Ramos (cell line): ENCODE measurements around the gene SLC16A9.

Source experiments
- in situ Hi-C: fragments of 300-500 bp; cut with MboI; formaldehyde crosslinking; loops from one replicate; pipeline ENCODE4 v1.14.3; 2022; ENCODE audit warnings: low sequenced_read_pairs; ENCODE audit not compliant: unreplicated experiment

The SLC16A9 gene

DNA sequence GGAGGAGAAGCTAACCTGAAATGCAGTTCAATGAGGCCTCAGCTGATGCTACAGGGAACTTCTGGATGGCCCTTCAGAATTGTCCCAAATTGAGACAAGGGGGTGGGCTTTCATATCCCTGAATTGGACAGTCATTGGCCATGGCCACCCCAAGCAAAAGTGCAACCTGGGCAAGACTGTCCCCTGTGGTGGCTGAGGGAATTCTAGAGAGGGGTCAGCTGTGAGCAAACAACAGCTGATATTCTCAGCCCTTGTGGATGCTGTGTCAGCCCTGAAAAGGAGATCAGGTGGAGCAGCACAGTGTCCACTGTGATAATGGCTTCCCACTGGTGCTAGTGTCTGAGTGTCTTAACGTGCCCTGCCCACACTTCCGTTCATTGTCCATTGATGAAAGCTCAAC lies 76.6 kb downstream of the SLC16A9 start:
- in situ Hi-C loops: loop anchor here (25.0 kb wide), 2 partner anchors 579 to 804 kb away; no protein-coding TSS in a partner anchor

DNA sequence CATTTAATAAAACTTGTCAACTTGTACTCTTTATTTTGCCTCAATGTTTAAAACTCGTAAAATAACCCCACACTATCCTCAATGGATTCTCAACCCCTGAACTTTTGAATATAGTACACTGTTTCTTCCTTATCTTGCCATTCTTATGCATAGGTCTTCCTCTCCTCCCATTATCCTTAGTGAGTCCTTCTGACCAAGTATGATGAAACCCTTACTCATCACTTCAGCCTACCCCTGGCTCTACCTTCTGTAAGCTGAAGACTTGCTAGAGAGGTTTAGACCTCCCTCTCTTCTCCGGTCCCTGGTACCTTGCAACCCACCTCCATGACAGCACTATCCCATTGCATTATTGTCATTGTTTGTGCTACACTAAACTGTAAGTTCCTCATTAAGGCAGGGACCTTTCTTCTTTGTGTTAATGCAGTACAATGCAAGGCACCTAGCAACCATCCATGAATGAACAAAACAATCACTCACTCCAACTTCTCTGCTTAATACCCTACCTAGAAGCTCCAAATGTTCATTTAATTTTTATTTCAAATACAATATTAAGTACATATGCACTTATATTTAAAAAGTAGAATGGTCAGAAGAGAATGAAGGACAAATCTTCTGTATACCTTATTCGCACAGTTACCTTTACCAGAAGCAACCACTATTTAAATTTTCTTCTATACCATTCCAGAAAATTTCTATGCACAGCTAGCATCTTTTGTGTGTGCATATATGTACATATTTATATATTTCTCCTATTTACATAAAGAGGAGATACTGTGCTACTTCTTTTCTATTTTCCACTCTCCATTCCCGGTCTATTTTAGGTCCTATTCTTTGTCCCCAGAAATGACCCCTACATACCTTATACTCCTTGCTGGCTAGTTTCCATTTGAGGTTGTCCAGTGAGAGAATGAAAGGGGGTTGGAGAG lies 77.5 kb downstream of the SLC16A9 start:
- in situ Hi-C loops: loop anchor here (25.0 kb wide), 2 partner anchors 580 to 805 kb away; no protein-coding TSS in a partner anchor

DNA sequence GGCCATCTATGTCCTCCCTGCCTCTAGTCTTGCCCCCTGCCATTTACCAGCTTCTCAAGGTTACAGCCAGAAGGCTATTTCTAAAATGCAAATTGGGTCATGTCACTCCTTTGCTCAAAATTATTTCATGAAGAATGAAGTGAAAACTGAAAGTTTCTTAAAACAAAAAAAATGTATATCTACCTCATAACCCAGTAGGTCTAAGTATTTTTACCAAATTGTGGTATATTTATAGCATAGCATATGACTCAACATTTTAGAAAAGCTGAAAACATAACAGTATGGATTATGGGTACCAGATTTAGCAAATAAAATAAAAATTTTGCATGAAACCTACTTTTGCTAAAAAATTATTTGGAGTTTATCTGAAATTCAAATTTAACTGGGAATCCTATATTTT lies 78.4 kb downstream of the SLC16A9 start:
- in situ Hi-C loops: loop anchor here (25.0 kb wide), 2 partner anchors 581 to 806 kb away; no protein-coding TSS in a partner anchor

DNA sequence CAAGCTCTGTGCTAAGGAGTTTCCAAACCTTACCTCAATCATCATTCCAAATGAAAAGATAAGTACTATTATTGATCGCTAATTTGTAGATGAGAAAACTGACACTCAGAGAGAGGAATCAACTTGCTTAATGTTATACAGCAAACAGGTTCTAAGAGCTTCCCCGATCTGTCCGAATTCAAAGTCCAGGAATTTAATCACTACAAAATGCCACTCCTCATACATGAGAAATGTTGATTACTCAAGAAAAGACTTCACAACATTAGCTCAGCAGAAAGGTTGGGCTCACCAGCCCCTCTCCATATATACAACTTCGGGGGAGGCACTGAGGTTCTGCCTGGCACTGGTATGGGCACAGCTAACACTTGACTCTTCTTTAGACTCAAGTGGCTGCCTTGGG lies 80.7 kb downstream of the SLC16A9 start:
- in situ Hi-C loops: loop anchor here (5.0 to 25.0 kb wide), 5 partner anchors 286 to 808 kb away; no protein-coding TSS in a partner anchor

DNA sequence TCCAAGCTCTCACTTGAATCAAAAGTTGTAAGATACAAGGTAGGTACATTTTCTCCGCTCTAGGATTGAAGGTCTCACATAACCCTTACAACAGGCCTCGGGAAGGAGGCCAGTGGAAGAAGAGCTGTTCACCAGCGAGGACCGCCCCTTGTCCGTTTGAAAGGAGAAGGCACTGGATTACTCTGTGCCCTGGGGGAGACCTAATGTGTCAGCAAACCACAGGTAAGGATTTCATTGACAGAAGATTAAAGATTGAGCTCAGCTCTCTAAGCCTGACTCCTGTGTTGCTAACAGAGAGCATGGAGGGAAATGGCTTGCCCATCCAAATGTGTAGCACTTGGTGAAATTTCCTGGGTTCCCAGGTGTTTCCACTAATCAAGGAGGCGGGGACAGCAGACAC lies 81.2 kb downstream of the SLC16A9 start:
- in situ Hi-C loops: loop anchor here (5.0 to 25.0 kb wide), 5 partner anchors 286 to 809 kb away; no protein-coding TSS in a partner anchor

DNA sequence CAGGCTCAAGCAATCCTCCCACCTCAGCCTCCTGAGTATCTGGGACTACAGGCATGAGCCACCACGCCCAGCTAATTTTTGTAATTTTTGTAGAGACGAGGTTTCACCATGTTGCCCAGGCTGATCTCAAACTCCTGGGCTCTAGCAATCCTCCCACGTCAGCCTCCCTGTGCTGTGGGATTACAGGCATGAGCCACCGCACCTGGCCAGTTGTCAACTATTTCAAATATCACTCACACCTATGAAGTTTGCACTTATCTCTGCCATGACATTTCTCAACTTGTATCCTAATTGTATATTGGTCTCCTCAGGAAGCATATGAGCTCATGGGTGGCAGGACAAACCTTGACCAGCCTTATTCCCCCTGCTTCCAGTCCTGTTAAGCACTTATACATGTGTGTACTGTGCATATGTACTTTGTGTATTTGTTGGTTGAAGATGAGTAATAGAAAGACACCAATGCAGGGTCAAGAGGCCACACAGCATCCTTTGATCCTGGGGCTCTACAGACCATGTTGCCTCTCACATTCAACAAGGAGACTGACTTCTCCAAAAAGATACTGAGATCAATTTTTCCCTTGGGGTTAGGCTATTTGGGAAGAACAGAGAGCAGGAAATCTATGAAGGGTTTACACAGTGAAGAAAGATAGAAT lies 82.2 kb downstream of the SLC16A9 start:
- in situ Hi-C loops: loop anchor here (5.0 to 25.0 kb wide), 5 partner anchors 287 to 810 kb away; no protein-coding TSS in a partner anchor

DNA sequence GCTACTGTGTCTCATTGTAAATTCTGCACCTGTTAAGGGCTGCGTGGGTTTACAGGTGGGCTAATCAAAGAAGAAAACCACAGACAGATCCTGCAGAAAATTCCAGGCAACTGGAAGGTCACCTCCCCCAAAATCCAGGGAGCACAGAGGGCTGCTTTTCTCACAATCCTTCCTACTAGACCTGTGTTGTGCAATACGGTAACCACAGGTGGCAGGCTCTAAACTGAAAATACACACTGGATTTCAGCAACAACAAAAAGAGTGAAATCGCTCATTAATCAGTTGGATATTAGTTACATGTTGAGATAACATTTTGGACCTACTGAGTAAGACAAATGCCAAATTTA lies 83.2 kb downstream of the SLC16A9 start:
- in situ Hi-C loops: loop anchor here (5.0 to 25.0 kb wide), 5 partner anchors 288 to 811 kb away; no protein-coding TSS in a partner anchor

DNA sequence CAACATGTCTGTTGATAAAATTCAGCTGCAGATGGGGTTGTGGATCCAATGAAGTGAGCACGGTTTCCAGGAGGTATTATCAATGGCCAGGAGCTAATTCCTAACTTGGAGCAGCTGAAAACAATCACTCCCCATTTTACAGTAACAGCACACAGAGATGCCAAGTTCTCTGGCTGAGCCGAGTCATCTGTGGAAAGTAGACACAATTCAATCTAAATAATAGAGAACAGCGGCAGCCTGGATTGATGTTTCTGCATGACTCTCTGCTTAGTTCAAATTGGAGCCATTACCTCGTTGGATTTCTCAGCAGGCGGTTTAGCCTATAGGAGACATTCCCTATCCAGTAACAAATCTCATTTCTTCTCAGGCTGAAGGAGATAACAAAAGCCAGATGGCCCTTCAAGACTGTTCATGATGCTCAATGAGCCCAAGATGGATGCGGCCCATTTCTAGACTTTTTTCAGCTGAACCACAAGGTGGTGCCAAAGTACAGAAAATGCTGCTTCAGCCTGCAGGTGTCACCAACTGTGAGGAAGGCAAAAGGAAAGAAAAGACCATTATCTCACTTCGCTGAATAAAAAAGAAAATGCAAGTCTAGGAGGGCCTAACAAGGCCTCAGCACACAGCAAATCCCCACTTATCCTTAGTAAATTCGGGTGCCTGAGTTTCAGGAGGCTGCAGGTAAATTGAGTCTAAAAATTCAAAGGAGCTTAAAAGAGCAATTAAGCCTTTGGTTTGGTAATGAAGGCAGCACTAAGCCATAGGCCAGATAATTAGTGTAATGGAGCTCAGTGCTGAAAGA lies 83.7 kb downstream of the SLC16A9 start:
- in situ Hi-C loops: loop anchor here (5.0 to 25.0 kb wide), 5 partner anchors 289 to 811 kb away; no protein-coding TSS in a partner anchor

DNA sequence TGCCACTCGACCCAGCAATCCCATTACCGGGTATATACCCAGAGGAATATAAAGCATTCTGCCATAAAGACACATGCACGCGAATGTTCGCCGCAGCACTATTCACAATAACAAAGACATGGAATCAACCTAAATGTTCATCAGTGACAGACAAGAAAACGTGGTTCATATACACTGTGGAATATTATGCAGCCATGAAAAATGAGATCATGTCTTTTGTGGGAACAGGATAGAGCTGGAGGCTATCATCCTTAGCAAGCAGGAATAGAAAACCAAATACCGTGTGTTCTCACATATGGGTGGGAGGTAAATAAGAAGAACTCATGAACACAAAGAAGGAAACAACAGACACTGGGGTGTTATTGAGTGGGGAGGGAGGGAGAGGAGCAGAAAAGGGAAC lies 84.7 kb downstream of the SLC16A9 start:
- in situ Hi-C loops: loop anchor here (5.0 to 25.0 kb wide), 7 partner anchors 290 to 1088 kb away; no protein-coding TSS in a partner anchor

DNA sequence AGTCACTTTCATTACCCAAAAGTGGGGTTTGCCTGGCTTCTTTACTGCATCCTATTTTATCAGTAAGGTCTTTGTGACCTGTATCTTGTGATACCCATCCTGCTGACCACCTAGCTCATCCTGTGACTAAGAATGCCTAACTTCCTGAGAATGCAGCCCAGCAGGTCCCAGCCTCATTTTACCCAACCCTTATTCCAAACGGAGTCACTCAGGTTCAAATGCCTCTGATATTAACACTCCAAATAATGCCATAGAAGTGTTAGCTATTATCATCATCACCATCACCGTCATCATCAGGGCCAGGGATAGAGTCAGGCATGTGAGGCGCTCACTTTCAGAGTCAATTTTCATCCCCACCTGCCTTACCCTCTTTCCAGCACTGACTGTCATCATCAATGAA lies 85.5 kb downstream of the SLC16A9 start:
- in situ Hi-C loops: loop anchor here (5.0 to 25.0 kb wide), 4 partner anchors 291 to 1087 kb away; no protein-coding TSS in a partner anchor

DNA sequence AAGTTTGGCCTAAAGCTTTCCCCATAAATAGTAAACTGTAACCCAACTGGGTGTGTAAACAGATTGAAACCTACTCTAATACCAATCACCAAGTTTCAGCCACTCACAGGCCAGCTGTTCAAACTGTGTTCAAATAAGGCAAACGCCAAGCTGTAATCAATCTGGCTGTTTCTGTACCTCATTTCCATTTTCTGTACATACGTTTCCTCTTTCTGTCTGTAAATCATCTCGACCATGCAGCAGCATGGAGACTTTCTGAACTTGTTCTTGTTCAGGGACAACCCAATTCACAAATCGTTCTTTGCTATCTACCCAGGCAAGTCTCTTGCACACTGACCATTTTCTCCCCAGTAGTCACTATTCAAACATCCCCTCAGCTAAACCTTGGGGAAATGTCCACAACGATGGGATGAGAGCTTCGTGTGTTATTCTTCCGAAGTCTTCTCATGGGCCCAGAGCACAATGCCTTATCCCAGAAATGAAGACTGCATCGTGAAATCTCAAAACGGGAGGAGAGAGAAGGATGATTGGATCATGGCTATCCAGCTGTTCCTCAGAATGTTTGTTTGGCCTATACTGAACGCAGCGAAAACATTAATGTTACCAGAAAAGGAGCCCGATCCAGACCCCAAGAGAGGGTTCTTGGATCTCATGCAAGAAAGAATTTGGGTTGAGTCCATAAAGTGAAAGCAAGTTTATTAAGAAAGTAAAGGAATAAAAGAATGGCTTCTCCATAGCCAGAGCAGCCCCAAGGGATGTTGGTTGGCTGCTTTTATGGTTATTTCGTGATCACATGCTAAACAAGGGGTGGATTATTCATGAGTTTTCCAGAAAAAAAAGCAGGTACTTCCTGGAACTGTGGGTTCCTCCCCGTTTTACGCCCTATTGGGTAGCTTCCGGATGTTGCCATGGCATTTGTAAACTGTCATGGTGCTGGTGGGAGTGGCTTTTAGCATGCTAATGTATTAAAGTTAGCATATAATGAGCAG lies 86.2 kb downstream of the SLC16A9 start:
- in situ Hi-C loops: loop anchor here (5.0 to 25.0 kb wide), 4 partner anchors 291 to 1086 kb away; no protein-coding TSS in a partner anchor

DNA sequence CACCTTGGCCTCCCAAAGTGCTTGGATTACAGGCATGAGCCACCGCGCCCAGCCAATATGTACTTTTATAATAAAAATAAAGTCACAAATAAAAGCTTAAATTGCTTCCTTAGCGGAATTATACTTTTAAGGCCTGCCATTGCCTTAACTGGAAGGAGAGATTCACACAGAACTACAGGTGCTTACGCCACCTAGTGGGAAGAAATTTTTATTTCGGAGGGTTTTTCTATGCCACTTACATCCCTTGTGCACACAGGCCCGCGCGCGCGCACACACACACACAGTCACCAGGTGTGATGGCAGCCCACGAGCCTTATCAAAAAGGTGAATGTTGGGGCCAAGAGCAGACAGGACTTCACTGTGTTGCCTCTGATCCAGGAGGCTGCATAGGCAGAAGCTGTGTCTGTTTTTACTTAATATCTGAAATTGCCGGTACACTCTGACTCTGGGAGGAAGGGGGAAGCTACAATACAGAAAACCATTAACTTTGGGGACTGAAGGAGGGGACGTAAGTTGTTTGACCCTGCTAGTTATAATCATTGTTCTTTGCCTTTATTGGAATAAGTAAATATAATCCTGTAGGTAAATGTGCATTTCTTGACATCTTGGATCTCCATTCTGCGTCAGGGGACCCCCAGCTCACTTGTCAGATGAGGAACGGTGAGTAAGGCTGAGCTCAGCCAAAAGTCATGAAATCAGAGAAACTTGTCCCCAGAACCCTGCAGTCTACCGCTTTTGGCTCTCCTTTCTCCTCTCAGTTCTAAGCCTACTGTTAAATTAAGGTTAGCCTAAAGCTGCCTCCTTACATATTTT lies 87.1 kb downstream of the SLC16A9 start:
- in situ Hi-C loops: loop anchor here (5.0 to 25.0 kb wide), 4 partner anchors 292 to 1085 kb away; no protein-coding TSS in a partner anchor

DNA sequence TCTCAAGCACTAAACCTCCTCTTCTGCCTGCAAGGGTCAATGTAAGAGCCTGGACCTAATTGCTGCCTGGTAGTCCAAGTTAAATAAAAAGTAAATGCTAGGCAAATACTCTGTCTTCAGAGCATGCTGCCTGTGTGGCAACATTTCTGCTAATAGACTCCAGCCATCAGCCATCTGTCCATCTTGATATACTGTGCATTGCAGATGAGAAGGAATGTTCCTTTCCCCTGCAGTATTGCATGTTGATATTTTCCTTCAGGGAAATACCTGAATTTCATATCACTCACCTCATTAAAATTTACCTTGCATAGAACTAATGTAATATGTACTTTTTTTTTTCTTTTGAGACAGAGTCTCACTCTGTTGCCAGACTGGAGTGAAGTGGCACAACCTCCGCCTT lies 87.9 kb downstream of the SLC16A9 start:
- in situ Hi-C loops: loop anchor here (5.0 to 25.0 kb wide), 4 partner anchors 293 to 1084 kb away; no protein-coding TSS in a partner anchor

DNA sequence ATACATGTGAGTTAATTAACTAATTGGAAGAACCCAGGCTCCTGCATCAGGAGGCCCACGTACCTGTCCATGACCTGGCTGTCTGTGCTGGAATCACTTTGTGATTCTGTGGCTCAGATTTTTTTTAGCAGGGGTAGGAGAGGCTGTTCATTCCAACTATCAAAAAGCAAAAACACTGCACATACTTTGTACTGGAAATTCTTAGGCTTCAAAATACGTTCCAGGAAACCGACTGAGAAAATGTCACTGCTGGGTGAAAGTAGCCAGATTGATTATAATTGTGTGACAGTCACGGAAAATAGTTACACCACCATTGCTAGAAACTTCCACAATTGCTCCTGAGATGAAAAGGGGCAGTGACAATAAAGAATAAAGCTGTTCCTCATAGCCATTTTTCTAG lies 91.0 kb downstream of the SLC16A9 start:
- in situ Hi-C loops: loop anchor here (25.0 kb wide), 1 partner anchor 1081 kb away; no protein-coding TSS in a partner anchor

DNA sequence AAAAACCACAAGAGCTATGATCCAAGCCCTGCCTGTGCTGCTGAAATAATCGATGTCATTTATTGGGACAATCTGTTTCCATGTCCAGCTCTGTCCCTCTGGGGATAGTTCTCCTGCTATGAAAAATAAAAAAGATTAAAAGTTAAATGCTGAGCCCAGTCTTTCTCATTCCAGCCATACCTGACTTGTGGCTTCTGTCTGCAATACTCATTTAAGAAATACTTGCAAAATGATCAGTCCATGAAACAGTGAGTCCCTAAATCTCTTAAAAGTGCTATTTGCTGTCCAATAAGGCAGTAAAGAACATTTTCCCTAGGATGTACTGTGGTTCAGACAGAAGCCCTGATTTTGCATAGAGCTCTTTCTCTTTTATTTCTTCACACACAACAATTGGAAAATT lies 91.7 kb downstream of the SLC16A9 start:
- in situ Hi-C loops: loop anchor here (25.0 kb wide), 1 partner anchor 1081 kb away; no protein-coding TSS in a partner anchor

DNA sequence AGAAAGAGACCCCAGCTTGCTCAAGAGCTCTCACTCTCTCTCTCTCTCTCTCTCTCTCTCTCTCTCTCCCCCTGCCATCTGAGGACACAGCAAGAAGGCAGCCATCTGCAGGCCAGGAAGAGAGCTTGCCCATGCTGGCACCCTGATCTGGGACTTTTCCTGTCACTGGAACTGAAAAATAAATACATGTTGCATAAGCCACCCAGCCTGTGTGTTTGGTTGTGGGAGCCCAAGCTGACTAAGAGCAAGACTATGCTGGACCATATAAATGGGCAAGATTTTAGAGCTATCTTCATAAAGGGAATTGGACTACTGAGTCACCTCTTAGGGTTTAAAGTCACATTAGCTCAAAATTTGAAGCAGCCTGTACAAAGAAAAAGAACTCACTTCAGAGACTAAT lies 98.6 kb downstream of the SLC16A9 start:
- in situ Hi-C loops: loop anchor here (25.0 kb wide), 1 partner anchor 1074 kb away; no protein-coding TSS in a partner anchor

DNA sequence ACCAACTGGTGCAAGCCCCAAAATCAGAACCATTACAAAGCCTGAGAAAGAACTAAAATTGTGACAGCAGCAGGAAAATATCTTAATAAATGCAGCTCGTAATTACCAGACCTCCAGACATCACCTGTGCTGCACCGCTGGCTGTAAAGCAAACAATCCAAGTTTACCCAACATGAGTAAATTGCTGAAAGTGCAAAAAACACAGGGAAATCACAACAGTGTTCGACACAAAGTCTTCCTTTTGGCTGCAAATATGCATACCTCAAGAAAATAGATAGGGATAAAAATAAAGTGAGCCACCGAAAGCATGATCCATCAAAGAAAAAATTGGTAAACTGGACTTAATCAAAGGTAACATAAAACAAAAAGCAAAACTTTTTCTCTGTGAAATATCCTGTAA lies 101.7 kb downstream of the SLC16A9 start:
- in situ Hi-C loops: loop anchor here (25.0 kb wide), 1 partner anchor 1071 kb away; no protein-coding TSS in a partner anchor
